Thyroid gland (tissue), 4 donors: ENCODE data around the gene PAK4. TPM values are rescaled to one million over a fixed set of nuclear protein-coding genes. Genes with fewer than 3 reads are reported as not detected.

ENCODE experiments used
- DNase-seq, 2 donors: peaks; one replicate each; pipeline ENCODE4 v3.0.0-alpha.2; 2019
- H3K27ac ChIP-seq, 3 donors: fragments of 200-600 bp; sonication (generic); 1 replicate in 2 of 3; 2 replicates in 1 of 3; pipeline ENCODE4 v1.5.1; 2016 to 2019; ENCODE audit warnings: mild to moderate bottlenecking in 1 of 3, moderate library complexity in 1 of 3
- H3K27me3 ChIP-seq: fragments of 200-600 bp; sonication (generic); one replicate; pipeline ENCODE4 v1.5.1; 2019
- H3K36me3 ChIP-seq, 2 donors: fragments of 200-600 bp; sonication (generic); one replicate each; pipeline ENCODE4 v1.5.1; 2016 to 2019
- H3K4me1 ChIP-seq, 2 donors: fragments of 200-600 bp; sonication (generic); one replicate each; pipeline ENCODE4 v1.5.1; 2017 to 2019
- H3K4me3 ChIP-seq, 3 donors: fragments of 200-600 bp; sonication (generic); replicated peaks in 1 of 3; 1 replicate in 2 of 3; 2 replicates in 1 of 3; pipeline ENCODE4 v1.5.1; 2016; ENCODE audit warnings: mild to moderate bottlenecking in 1 of 3
- H3K9me3 ChIP-seq: fragments of 200-600 bp; sonication (generic); one replicate; pipeline ENCODE4 v1.5.1; 2017
- CTCF ChIP-seq, 6 experiments: fragments of 200-600 bp in 3 of 6; fragments of 450-650 bp in 3 of 6; sonication (generic) in 3 of 6; IDR thresholded peaks; one replicate each; pipeline ENCODE4 v1.5.1; 2016 to 2019; ENCODE audit warnings: antibody characterized with exemption in 6 of 6, mild to moderate bottlenecking in 2 of 6, inconsistent platforms in 1 of 6, moderate library complexity in 1 of 6
- POLR2A ChIP-seq, 2 donors: fragments of 450-650 bp; IDR thresholded peaks; one replicate each; pipeline ENCODE4 v1.6.1; 2017; ENCODE audit warnings: antibody characterized with exemption in 2 of 2, mild to moderate bottlenecking in 2 of 2, moderate library complexity in 1 of 2
- WGBS, 2 donors: methylation state at CpG; one replicate each; pipeline ENCODE4 v1.1.5; 2017; 5-methylcytosine and 5-hydroxymethylcytosine counted together
- intact Hi-C: fragments of 100-400 bp; cut with DNase I; formaldehyde crosslinking; loops from one replicate; pipeline ENCODE4 v1.15.1; 2023
- total RNA-seq, 4 donors: library from RNA; depleted of rRNA; stranded (reverse); fragments of >200 nt; gene quantifications; one replicate each; pipeline ENCODE4 v1.2.3, GENCODE V29; 2016

PAK4 gene
- total RNA-seq, 4 donors from 2014 or later, result 12.4 to 24.9 (median 23.2) TPM

- Histone ChIP-seq H3K36me3 (no peaks in the 10 kb centered on the region), H3K27me3 (no peaks in the 10 kb centered on the region), H3K27ac (peak overlapping the region in 1 of 3 donors; percentile 75), H3K9me3 (no peaks in the 10 kb centered on the region), H3K4me1 (peaks cover 58 to 89% of the 10 kb centered on the region in 2 donors), H3K4me3 (no peak overlapping the region)
- 82% methylated on average over 13 of the region's 13 CpGs for WGBS, 2 donors
- no peak for DNase-seq
- intact Hi-C loops, result no loop called here
- TF ChIP-seq POLR2A (IDR thresholded peaks at IDR 0.05) (no peak), CTCF (IDR thresholded peaks at IDR 0.05) (no peak)
Measured at GRCh38 chr19:39135701-39136100, 10.1 kb downstream of the PAK4 start.

- Histone ChIP-seq H3K36me3 (no peaks in the 10 kb centered on the region), H3K27ac (peak overlapping the region; percentile 17 to 75 (median 18)), H3K4me3 (no peak overlapping the region), H3K9me3 (no peaks in the 10 kb centered on the region), H3K4me1 (peaks cover 51 to 83% of the 10 kb centered on the region in 2 donors), H3K27me3 (no peaks in the 10 kb centered on the region)
- 61 to 67% methylated on average over 12 of the region's 12 CpGs for WGBS, 2 donors
- intact Hi-C loops, result no loop called here
- TF ChIP-seq POLR2A (IDR thresholded peaks at IDR 0.05), result no peak
- no peak for TF ChIP-seq CTCF (IDR thresholded peaks at IDR 0.05)
- DNase-seq, result peak in 1 of 2 donors; percentile 13
Measured at GRCh38 chr19:39136225-39136940, 10.8 kb downstream of the PAK4 start.

- peaks cover 44 to 75% of the 10 kb centered on the region in 2 donors for H3K4me1 ChIP-seq
Measured at GRCh38 chr19:39137131-39137530, 11.5 kb downstream of the PAK4 start.

GRCh38 chr19:39138221-39139211 is 12.9 kb downstream of the PAK4 start:
- DNase-seq, result peak in 1 of 2 donors; percentile 14
- intact Hi-C loops, result no loop called here
- Histone ChIP-seq H3K36me3 (no peaks in the 10 kb centered on the region), H3K4me1 (peaks cover 34 to 62% of the 10 kb centered on the region in 2 donors), H3K4me3 (no peak overlapping the region), H3K27me3 (no peaks in the 10 kb centered on the region), H3K27ac (peak overlapping the region in 1 of 3 donors; percentile 50), H3K9me3 (no peaks in the 10 kb centered on the region)
- no peak for TF ChIP-seq CTCF (IDR thresholded peaks at IDR 0.05)
- no peak for TF ChIP-seq POLR2A (IDR thresholded peaks at IDR 0.05)
- WGBS, 2 donors, result 87 to 88% methylated on average over 19 to 20 of the region's 20 CpGs

More at GRCh38 chr19:39137131-39137530, 11.5 kb downstream of the PAK4 start:
- Histone ChIP-seq H3K27me3 (no peaks in the 10 kb centered on the region), H3K27ac (peak overlapping the region in 2 of 3 donors; percentile 18 to 75), H3K9me3 (no peaks in the 10 kb centered on the region), H3K36me3 (no peaks in the 10 kb centered on the region), H3K4me3 (no peak overlapping the region)
- DNase-seq, result no peak
- 78 to 85% methylated on average over 11 to 12 of the region's 12 CpGs for WGBS, 2 donors
- TF ChIP-seq CTCF (IDR thresholded peaks at IDR 0.05) (no peak), POLR2A (IDR thresholded peaks at IDR 0.05) (no peak)
- intact Hi-C loops, result no loop called here
